ENCODE data around the gene GNG3.

- TF ChIP-seq CTCF (IDR thresholded peaks at IDR 0.05; ENCODE audit: low read depth, low read length, poor library complexity, severe bottlenecking), result no peak
- TF ChIP-seq EZH2phosphoT487 (IDR thresholded peaks at IDR 0.05; ENCODE audit: borderline replicate concordance, low read length), result no peak
These were observed 45.7 kb downstream of the GNG3 start for GRCh38 chr11:62752994-62753735.

All from DOHH2 (cell line).